ENCODE data around the gene PGD. TPM values are rescaled to one million over a fixed set of nuclear protein-coding genes. Genes with fewer than 3 reads are reported as not detected.
"Not testable (repeated sequence)": the region's sequence is repeated elsewhere in the genome, so short reads cannot be mapped to it uniquely, and the experiment has no call there.

The PGD gene
- total RNA-seq, 1 experiment from 2014 or later: 142 TPM

- H3K27me3 Mint-ChIP-seq (ENCODE audit: unreplicated experiment): no peaks in the 10 kb centered on the region
- H3K27ac Mint-ChIP-seq (ENCODE audit: unreplicated experiment): no peak overlapping the region
- H3K36me3 Mint-ChIP-seq (ENCODE audit: insufficient read depth, unreplicated experiment): no peaks in the 10 kb centered on the region
- CTCF ChIA-PET: no interaction called here
- intact Hi-C loops (cut with micrococcal nuclease; ENCODE audit: unreplicated experiment): no loop called here
- H3K4me3 Mint-ChIP-seq (ENCODE audit: low read depth, unreplicated experiment): no peak overlapping the region
- TF ChIP-seq CTCF (IDR thresholded peaks at IDR 0.05; ENCODE audit: unreplicated experiment): no peak
- TSS peak; percentile 9 for BruUV-seq (replicated peaks)
- H3K4me1 Mint-ChIP-seq (ENCODE audit: low read depth, unreplicated experiment): no peaks in the 10 kb centered on the region
- H3K9me3 Mint-ChIP-seq (ENCODE audit: low read depth, unreplicated experiment): no peaks in the 10 kb centered on the region
- no peak for DNase-seq
Observed at GRCh38 chr1:10450836-10451235, 52.0 kb downstream of the PGD start.

- H3K4me3 Mint-ChIP-seq (ENCODE audit: low read depth, unreplicated experiment): no peak overlapping the region
- no TSS peak for BruUV-seq (replicated peaks)
Observed at GRCh38 chr1:10451287-10451686, 52.4 kb downstream of the PGD start.

GRCh38 chr1:10456048-10456447 is 57.2 kb downstream of the PGD start:
- Mint-ChIP-seq H3K27me3 (ENCODE audit: unreplicated experiment) (no peaks in the 10 kb centered on the region), H3K27ac (ENCODE audit: unreplicated experiment) (no peak overlapping the region), H3K36me3 (ENCODE audit: insufficient read depth, unreplicated experiment) (peaks cover 14% of the 10 kb centered on the region), H3K4me1 (ENCODE audit: low read depth, unreplicated experiment) (no peaks in the 10 kb centered on the region), H3K9me3 (ENCODE audit: low read depth, unreplicated experiment) (no peaks in the 10 kb centered on the region), H3K4me3 (ENCODE audit: low read depth, unreplicated experiment) (no peak overlapping the region)
- intact Hi-C loops (cut with micrococcal nuclease; ENCODE audit: unreplicated experiment): no loop called here
- TF ChIP-seq CTCF (IDR thresholded peaks at IDR 0.05; ENCODE audit: unreplicated experiment): no peak
- no peak for DNase-seq
- CTCF ChIA-PET: interaction anchor here (0.6 to 0.8 kb wide), 3 partner anchors 8 to 827 kb away, joined by 3 to 9 read pairs (median 4); no protein-coding TSS in a partner anchor
- no TSS peak for BruUV-seq (replicated peaks)

More at GRCh38 chr1:10451287-10451686, 52.4 kb downstream of the PGD start:
- intact Hi-C loops (cut with micrococcal nuclease; ENCODE audit: unreplicated experiment): no loop called here
- H3K27ac Mint-ChIP-seq (ENCODE audit: unreplicated experiment): no peak overlapping the region
- no peaks in the 10 kb centered on the region for H3K4me1 Mint-ChIP-seq (ENCODE audit: low read depth, unreplicated experiment)
- no peak for TF ChIP-seq CTCF (IDR thresholded peaks at IDR 0.05; ENCODE audit: unreplicated experiment)
- no peak for DNase-seq
- CTCF ChIA-PET: interaction anchor here (0.6 kb wide), 1 partner anchor 498 kb away, joined by 5 read pairs; no protein-coding TSS in a partner anchor
- H3K9me3 Mint-ChIP-seq (ENCODE audit: low read depth, unreplicated experiment): no peaks in the 10 kb centered on the region
- H3K27me3 Mint-ChIP-seq (ENCODE audit: unreplicated experiment): no peaks in the 10 kb centered on the region
- H3K36me3 Mint-ChIP-seq (ENCODE audit: insufficient read depth, unreplicated experiment): no peaks in the 10 kb centered on the region

- Mint-ChIP-seq H3K27ac (ENCODE audit: unreplicated experiment) (no peak overlapping the region), H3K36me3 (ENCODE audit: insufficient read depth, unreplicated experiment) (peaks cover 18% of the 10 kb centered on the region), H3K4me1 (ENCODE audit: low read depth, unreplicated experiment) (no peaks in the 10 kb centered on the region), H3K27me3 (ENCODE audit: unreplicated experiment) (no peaks in the 10 kb centered on the region), H3K4me3 (ENCODE audit: low read depth, unreplicated experiment) (no peak overlapping the region), H3K9me3 (ENCODE audit: low read depth, unreplicated experiment) (no peaks in the 10 kb centered on the region)
- BruUV-seq (replicated peaks): no TSS peak
- intact Hi-C loops (cut with micrococcal nuclease; ENCODE audit: unreplicated experiment): no loop called here
- no peak for TF ChIP-seq CTCF (IDR thresholded peaks at IDR 0.05; ENCODE audit: unreplicated experiment)
- CTCF ChIA-PET: interaction anchor here (0.6 to 0.8 kb wide), 3 partner anchors 9 to 827 kb away, joined by 3 to 9 read pairs (median 4); no protein-coding TSS in a partner anchor
- DNase-seq: no peak
Observed at GRCh38 chr1:10456661-10457060, 57.8 kb downstream of the PGD start.

- H3K4me1 Mint-ChIP-seq (ENCODE audit: low read depth, unreplicated experiment); H3K4me3 Mint-ChIP-seq (ENCODE audit: low read depth, unreplicated experiment); intact Hi-C loops (cut with micrococcal nuclease; ENCODE audit: unreplicated experiment); H3K9me3 Mint-ChIP-seq (ENCODE audit: low read depth, unreplicated experiment); BruUV-seq (replicated peaks); H3K27me3 Mint-ChIP-seq (ENCODE audit: unreplicated experiment); H3K27ac Mint-ChIP-seq (ENCODE audit: unreplicated experiment); CTCF ChIA-PET; DNase-seq: not testable (repeated sequence)
- H3K36me3 Mint-ChIP-seq (ENCODE audit: insufficient read depth, unreplicated experiment): peaks cover 18% of the 10 kb centered on the region
Observed at GRCh38 chr1:10457462-10457861, 58.6 kb downstream of the PGD start.
